Measurements from ENCODE around the gene RPL36AL.

DNA sequence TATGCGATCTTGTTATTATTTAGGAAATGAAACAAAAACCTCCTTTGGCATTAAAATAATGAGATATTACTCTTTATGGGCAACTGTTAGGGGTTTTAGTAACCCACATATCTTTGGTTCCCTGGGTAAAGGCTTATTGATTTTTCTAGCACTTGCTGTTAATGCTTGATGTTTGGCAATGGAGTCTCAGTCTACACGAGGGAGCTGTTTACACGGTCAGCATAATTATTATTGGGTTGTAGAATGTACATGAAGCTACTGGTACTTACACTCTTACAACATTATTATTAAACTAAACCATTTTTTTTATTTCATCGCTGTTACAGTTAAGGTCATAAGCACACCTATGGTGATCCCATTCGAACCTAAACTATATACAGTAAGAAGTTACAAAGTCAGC is 46.4 kb downstream of the RPL36AL start:
- TF ChIP-seq, protein P1, sequence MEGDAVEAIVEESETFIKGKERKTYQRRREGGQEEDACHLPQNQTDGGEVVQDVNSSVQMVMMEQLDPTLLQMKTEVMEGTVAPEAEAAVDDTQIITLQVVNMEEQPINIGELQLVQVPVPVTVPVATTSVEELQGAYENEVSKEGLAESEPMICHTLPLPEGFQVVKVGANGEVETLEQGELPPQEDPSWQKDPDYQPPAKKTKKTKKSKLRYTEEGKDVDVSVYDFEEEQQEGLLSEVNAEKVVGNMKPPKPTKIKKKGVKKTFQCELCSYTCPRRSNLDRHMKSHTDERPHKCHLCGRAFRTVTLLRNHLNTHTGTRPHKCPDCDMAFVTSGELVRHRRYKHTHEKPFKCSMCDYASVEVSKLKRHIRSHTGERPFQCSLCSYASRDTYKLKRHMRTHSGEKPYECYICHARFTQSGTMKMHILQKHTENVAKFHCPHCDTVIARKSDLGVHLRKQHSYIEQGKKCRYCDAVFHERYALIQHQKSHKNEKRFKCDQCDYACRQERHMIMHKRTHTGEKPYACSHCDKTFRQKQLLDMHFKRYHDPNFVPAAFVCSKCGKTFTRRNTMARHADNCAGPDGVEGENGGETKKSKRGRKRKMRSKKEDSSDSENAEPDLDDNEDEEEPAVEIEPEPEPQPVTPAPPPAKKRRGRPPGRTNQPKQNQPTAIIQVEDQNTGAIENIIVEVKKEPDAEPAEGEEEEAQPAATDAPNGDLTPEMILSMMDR (conservative IDR thresholded peaks at IDR 0.05; ENCODE audit: low read length) = no peak
- TF ChIP-seq EZH2phosphoT487 (IDR thresholded peaks at IDR 0.05; ENCODE audit: borderline replicate concordance, low read depth, low read length) = no peak
